GM19467 (cell line): ENCODE data around the gene CARD19.

ENCODE experiments used
- ATAC-seq: cut with Tn5 transposase; IDR thresholded peaks from one replicate; pipeline ENCODE4 v1.9.1; 2021; ENCODE audit warnings: mild to moderate bottlenecking, moderate library complexity; ENCODE audit not compliant: unreplicated experiment

The CARD19 gene

DNA sequence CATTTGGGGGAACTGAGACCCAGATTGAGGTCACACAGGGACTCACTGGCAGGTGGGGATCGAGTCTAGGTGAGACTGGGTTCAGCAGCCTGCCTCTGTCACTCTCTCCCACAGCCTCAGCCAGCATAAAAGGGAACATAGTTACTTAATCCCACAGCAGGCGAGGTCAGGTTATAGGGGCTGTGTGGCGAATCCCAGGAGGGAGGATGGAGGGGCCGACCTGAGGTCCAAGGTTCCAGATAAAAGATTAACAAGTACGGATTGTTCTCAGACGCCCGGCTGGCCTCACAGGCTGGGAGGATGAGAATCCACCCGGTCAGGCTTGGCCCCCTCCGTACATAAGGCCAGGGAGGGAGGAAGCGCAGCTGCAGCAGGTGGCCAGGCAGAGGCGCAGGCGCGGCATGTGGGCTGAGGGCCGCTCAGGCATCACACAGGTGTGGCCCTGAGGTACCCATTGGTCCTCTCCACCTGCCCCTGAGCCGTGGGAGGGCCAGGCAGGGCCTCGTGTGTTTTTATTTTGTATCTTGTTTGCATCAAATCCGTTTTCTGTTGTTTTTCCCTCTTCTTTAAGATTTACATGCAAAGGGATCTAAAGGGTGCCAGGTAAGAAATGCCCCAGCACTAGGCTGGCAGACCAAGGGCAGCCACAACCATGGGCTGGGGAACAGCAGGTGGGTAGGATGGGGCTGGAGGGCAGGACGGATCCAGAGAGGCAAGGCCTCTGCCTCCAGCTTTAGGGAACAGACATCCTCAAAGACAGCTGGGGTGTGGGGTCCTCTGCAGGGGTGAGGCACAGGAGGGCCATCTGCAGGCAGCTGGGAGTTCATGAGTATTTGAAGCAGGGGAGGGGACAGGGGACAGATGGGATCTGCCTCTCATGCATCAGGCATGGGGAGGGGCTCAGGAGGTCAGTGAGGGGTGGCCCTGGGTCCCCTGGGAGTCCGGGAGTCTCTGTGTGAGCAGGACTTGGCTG lies 33.9 kb upstream of the CARD19 start:
- peak; percentile 30 for ATAC-seq

DNA sequence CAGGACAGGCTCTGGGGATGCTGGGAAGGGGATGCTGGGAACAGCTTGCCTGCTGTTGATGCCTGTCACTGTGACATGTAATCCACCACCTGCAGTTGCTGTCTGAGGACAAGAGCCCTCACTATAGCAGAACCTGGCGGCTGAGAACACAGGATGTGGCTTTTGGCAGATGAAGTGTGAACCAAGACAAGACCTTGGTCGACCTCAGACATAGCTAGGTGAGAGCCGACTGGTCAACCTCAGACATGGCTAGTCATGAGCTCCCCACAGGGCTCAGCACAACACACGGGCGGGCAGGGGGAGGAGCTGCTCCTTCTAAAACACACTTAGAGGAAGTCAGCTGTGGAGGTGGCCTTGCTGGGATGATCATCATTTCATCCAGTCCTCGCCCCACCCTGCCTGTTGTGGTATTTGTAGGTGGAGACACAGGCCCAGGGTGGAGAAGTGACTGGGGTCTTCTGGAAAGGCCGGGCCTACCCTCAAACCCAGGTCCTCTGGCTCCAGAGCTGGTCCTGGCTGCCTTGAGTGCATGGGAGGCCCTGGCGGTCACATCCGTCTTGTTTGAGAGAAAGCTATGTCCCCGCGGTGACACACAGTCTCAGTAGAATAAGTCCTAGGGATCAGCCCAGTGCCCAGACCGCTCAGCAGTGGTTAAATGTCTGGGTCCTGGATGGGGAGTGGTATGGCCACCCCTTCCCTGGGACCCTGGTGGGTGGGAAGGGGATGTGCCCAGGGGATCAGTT lies 31.5 kb upstream of the CARD19 start:
- peak; percentile 86 for ATAC-seq

DNA sequence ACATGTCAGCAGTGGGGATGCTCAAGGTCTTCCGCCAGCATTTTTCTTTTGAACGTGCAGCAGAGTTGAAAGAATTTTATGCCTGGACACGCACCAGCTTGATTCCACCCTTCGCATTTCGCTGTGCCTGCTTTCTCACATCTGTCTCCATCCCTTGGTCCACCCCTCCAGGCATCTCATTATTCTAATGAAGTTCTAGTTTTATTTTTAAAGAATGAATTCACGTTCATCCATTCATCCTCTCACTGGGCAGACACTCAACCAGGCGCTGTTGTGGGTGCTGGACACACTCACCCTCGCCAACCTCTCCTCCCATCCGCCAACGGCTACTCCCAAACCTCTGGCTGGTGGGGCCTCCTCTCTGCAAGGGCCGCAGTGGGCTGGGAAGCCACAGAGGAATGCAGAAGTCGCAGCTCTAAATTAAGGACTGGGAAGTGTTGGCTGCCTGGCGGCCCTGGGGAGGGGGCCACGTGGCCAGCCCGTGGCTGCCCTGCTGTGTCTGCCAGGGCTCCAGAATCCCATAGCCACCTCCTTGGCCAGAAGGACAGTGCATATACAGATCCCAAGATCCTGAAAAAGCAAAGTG lies 30.8 kb upstream of the CARD19 start:
- no peak for ATAC-seq

DNA sequence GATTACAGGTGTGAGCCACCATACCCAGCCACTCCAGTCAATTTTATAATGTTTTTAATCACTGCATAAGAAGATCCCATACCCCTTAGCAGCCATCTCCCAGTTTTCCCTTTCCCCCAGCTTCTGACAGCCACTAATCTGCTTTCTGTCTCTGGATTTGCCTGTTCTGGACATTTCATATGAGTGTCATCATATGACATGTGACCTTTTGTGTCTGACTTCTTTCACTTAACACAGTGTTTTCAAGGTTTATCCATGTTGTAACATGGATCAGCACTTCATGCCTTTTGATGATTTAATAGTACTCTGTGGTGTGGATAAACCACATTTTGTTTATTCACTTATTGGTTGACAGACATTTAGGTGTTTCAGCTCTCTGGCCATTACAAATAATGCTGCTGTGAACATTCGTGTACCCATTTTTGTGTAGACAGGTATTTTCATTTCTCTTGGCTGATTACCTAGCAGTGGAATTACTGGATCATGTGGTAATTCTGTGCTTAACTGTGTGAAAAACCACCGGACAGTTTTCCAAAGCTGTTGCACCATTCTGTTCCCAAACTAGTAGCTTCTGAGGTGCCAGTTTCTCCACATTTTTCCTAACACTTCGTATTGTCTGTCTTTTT lies 28.9 kb upstream of the CARD19 start:
- ATAC-seq, result no peak

DNA sequence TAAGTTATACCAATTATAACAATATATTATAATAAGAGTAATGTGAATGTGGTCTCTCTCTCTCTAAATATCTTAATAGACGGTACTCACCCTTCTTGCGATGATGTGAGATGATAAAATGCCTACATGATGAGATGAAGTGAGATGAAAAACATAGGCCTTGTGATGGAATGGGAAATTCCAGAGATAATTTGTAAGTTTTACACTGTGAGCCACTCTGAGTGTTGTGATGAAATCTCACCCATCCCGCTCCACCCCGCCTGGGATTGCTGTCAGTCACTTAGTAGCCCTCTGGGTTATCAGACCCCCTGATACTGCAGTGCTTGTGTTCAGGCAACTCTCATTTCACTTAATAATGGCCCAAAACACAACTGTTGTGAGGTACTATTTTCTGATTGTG lies 27.1 kb upstream of the CARD19 start:
- ATAC-seq, result no peak

DNA sequence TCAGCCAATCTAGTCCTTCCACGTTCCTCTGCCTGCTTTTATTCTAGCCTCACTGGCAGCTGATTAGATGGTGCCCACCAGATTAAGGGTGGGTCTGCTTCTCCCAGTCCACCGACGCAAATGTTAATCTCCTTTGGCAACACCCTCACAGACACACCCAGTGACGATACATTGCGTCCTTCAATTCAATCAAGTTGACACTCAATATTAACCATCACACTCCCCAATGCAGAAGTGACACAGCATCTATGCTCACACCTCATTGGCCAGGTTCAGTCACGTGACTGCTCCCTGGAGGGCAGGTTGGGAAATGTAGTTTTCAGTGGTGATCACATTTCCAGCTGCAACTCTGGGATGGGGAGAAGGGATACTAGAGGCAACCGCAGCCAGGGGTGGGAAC lies 24.6 kb upstream of the CARD19 start:
- ATAC-seq, result no peak

DNA sequence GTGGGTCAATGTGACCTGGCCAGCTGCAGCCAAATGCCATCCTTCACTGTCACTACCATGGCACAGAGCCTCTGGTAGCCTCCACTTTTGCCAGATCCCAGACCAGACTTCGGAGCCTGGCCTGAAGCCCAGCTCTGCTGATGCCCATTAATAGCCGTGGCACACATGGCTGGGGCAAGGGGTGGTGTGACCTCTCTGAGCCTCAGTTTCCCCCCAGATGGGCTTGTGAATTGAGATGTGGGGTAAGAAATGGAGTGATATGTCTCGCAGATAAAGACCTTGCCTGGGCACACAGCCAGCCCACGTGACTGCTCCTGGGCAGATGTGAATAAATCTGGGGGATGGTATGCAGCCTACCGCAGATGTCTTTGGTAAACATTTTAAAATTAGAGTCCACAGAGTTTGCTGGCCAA lies 23.6 kb upstream of the CARD19 start:
- ATAC-seq, result no peak

DNA sequence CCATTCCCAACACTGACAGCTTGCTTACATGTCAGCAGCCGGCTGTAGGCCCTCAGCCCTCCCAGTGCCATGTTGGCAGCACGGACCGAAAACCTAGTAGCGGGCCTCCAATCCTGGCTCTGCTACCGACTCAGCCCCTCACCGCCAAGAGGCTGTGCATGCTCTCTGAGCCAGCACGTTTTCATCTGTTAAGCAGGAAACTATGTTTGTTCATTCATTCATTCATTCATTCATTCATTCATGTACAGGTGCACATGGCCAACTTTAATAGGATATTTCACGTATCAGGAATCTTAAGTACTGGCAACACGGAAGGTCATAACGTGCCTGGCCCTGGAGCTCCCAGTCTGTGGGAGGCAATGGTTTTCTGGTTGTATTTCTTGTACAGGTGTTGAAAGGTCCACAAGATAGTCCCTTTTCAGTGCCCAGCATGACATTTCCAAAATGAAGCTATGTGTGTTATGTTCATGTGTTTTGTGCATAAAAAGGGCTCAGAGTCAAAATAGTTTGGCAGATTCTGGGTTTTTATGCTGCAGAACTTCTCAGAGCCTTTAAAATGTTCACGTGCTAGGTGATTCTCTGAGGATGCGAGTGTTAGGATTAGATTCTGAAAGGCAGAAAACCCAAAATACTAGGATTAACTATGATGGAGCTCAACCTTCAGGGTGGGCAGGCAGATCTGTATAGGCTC lies 19.8 kb upstream of the CARD19 start:
- ATAC-seq, result no peak

DNA sequence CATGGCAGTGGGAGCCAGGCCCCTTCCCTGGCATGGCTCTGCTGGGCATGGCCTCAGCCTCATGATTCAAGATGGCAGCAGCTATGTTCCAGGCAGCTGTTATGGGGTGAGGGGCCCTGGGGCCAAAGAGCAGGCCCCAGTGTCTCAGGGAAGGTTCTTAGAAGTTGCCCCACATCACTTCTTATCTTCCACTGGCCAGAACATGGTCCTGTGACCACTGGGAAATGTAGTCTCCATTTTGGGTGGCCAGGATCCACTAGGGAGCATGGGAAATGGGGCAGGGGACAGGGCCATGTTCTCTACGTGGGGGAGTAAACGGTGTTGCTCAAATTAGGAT lies 19.3 kb upstream of the CARD19 start:
- no peak for ATAC-seq

DNA sequence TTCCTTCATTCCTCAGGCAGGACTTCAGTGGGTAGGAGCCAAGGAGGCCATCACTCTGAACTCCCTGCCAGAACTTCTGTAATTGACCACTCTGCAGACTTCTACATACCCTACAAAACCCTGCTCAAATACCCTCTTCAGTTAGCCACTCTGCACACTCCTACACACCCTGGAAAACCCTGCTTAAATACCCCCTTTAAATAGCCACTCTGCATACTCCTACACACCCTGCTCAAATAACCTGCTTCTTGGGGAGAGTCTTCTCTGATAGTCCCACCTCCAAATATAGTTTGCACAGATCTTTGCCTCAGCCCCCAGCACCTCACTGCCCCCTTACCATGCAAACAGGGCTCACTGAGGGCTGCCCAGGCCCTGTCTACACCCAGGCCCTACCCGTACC lies 18.6 kb upstream of the CARD19 start:
- no peak for ATAC-seq

DNA sequence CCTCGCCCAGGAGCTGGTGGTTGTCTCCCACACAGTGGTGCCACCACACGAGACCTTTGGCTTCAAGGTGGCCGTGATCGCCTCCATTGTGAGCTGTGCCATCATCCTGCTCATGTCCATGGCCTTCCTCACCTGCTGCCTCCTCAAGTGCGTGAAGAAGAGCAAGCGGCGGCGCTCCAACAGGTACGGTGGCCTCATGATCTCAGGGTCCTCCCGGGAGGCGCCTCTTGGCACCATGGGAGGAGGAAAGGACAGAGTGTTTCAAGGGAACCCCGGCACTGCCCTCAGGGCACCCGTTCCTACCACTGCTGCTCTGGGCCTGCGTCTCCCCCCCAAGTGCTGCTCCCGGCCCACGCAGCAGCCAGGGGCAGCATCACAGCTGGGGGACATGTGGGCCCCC lies 18.2 kb upstream of the CARD19 start:
- no peak for ATAC-seq

DNA sequence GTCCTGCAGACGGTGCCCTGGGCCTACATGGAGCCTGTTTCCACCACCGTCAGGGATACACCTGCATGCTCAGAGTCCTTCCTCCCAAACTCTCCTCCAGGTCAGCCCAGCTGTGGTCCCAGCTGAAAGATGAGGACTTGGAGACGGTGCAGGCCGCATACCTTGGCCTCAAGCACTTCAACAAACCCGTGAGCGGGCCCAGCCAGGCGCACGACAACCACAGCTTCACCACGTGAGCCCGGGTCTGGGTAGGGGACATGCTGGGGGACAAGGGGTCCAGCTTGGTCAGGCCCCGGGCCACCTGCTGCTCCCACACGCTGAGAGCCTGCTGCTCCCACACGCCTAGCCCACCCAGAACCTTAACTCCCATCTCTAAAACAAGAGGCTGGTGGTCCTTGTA lies 16.6 kb upstream of the CARD19 start:
- no peak for ATAC-seq

DNA sequence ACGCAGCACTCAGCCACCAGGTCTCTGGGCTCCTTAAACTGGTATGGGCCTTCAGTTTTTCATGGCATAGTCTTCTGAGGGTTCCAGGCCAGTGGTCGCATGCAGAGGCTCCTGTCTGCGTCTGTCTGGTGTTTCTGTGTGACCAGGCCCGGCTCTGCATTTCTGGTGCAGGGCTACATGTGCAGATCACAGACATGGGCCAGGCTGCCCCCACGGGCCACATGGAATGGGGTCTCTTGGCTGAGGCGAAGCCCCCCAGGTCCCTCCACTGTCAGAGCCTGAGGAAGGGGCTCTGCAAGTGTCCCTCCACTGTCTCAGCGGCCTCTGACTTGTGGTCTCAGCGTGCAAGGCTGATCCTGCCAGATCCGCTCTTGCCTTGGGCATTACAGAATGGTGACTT lies 15.6 kb upstream of the CARD19 start:
- ATAC-seq, result no peak

DNA sequence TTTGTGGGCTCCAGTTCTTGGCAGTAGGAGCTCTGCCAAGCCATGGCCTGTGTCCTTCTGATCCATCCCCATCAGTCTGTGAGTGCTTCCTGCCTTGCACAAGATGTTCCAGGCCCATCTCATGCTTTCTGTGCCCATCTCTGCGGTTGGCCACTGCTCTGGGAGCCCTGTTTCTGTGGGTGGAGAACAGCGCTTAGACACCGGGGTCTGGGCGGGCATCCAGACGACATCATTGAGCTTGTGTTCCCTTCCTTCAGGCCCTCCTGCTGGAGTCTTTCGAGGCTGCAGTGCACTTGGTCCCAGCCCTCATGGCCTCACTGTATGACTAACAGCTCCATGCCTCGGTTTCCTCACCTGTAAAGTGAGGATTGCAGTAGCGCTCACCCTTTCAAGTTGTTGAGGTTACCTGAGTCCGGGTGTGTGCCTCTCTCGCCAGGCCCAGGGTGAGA lies 14.9 kb upstream of the CARD19 start:
- ATAC-seq, result no peak

DNA sequence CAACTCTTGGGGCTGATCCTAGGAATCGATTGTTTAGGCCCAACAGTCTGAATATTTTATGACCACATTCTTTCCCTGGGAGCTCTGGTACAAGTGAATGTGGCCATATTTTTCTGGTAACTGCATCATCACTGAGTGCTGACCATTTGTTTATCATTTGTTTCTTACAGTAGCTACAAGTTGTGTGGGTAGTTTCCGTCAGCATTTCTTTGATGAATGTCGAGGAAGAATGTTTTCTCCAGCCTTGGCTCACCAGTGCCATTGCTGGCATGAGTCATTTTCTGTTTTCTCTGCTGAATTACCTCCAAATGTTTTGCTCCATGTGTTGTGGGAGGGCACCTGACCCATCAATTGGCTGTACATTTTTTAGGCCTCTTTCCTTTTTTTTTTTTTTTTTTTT lies 14.1 kb upstream of the CARD19 start:
- no peak for ATAC-seq

DNA sequence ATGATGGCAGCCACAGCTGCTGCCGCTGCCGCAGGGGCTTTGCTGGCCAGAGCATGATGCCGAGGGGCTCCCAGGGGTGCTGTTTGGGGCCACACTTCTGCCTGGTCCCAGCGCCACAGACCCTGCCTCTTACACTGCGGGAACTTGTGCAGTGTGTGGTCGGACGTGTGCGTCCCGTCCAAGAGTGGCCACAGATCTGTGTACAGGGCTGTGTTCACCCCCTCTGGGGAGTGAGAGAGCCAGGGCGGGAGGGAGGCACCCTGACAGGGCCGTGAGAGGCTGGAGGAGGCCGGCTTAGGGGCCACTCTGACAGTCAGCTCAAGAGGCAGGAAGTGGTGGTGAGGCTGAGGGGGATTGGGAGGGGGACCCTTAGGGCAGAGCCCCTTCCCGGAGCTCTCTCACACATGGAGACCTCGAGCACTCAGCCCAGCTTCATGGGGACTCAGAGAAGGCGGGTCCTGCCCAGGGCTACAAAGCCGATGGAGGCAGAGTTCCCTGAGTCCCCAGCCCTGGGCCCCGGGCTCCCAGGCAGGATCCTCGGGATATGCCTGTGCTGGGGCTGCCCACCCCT lies 13.1 kb upstream of the CARD19 start:
- ATAC-seq, result no peak

DNA sequence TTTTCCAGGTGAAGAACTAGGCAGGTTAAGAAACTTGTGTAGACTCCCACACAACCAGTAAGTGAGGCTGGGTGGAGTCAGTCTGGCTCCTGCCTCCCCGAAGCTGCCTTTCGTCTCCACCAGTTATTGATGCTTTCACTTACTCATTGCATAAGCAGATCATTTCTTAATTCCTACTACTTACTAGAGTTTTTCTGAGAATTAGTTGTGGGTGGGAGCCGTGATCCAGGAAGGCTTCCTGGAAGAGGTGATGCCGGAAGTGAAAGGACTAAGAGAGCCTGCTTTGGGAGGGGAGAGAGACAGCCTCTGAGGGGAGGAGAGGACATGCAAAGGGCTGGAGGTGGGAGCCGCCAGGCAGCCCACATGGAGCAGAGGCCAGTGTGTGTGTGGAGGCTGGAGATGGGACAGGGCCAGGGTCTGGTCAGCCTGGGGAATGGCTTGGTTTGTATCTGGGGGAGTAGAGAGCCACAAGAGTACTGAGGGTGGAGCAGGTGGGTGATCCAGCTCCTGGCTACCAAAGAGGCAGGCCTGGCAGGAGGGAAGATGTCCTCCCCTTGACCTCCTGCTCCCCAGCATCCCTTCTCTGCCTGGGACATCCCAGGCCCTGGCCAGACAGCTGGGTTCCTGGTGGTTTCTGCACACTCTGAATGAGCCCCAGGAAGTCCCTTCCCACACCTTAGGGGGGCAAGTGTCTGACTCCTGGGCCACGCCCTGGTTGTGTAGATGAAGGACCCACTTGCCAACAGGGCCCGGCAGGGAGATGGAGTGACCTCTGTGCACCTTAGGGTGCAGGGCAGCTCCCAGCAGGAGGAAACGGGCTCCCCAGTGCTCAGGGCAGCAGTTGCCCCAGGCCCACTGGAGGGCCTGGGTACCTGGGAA lies 12.2 kb upstream of the CARD19 start:
- ATAC-seq, result no peak

DNA sequence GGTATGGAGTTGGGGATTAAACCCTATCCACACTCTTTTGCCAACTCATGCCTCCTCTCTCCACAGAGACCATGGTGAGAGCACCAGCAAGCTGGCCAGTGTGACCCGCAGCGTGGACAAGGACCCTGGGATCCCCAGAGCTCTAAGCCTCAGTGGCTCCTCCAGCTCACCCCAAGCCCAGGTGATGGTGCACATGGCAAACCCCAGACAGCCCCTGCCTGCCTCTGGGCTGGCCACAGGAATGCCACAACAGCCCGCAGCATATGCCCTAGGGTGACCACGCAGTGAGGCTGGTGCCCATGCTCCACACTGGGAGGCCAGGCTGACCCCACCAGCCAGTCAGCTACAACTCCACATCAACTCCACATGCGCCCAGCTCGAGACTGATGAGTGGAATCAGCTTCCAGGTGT lies 11.5 kb upstream of the CARD19 start:
- no peak for ATAC-seq

DNA sequence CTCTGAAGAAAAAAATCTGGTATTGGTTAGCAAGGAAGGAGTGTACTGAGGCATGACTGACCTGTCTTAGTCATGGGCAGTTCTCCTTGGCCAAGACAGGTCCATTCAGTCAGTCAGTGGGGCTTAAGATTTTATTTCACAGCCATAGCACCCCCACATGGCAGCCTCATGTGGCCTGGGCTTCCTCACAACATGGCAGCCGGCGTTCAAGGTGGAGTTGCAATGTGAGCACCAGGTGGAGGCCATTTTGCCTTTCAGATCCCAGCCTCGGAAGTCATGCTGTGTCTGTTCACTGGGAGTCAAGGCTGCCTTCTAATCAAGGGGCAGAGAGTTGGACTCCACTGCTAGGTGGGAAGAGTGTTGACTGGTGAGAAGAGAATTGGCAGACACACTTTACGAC lies 10.3 kb upstream of the CARD19 start:
- no peak for ATAC-seq
